ACC112 (cell line): ENCODE results near the gene MYADM.
"Not testable (repeated sequence)": the region's sequence is repeated elsewhere in the genome, so short reads cannot be mapped to it uniquely, and the experiment has no call there.

Source experiments
- H2AFZ ChIP-seq: fragments of 200-600 bp; sonication (generic); one replicate; pipeline ENCODE4 v1.6.0; 2017; ENCODE audit warnings: antibody characterized with exemption, low read length; ENCODE audit not compliant: unreplicated experiment
- H3K27ac ChIP-seq: fragments of 200-600 bp; sonication (generic); 2 replicates; pipeline ENCODE4 v1.5.1; 2014; ENCODE audit warnings: low read depth, mild to moderate bottlenecking, antibody characterized with exemption, low read length, moderate library complexity
- H3K27me3 ChIP-seq: fragments of 200-600 bp; sonication (generic); 2 replicates; pipeline ENCODE4 v1.6.1; 2014; ENCODE audit warnings: mild to moderate bottlenecking, antibody characterized with exemption, low read length, moderate library complexity, mixed read lengths; ENCODE audit not compliant: insufficient read depth
- H3K36me3 ChIP-seq: fragments of 200-600 bp; sonication (generic); 2 replicates; pipeline ENCODE4 v1.6.1; 2016; ENCODE audit warnings: mild to moderate bottlenecking, antibody characterized with exemption, low read length, moderate library complexity, mixed read lengths; ENCODE audit not compliant: insufficient read depth
- H3K4me1 ChIP-seq: fragments of 200-600 bp; sonication (generic); one replicate; pipeline ENCODE4 v1.6.1; 2016; ENCODE audit warnings: low read length, mixed read lengths; ENCODE audit not compliant: insufficient read depth, unreplicated experiment, control insufficient read depth
- H3K4me3 ChIP-seq: fragments of 200-600 bp; sonication (generic); 2 replicates; pipeline ENCODE4 v1.5.1; 2014; ENCODE audit warnings: mild to moderate bottlenecking, low read depth, low read length
- H3K79me2 ChIP-seq: fragments of 200-600 bp; sonication (generic); one replicate; pipeline ENCODE4 v1.6.0; 2016; ENCODE audit warnings: low read length; ENCODE audit not compliant: control insufficient read depth, unreplicated experiment, insufficient read depth

Gene MYADM

DNA sequence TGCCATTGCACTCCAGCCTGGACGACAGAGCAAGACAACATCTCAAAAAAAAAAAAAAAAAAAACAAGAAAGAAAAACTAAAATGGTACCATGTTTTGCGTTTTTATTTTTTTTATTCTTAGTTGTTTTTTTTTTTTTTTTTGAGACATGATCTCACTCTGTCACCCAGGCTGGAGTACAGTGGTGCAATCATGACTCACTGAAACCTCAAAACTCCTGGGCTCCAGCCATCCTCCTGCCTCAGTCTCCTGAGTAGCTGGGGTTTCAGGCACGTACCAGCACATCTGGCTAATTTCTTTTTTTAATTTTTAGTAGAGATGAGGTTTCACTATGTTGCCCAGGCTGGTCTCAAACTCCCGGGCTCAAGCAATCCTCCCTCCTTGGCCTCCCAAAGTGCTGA, 26.8 kb upstream of the MYADM start:
- peak overlapping the region; percentile 30; the same call in 1 of the 2 replicates for H3K27ac ChIP-seq
- H3K4me1 ChIP-seq, H3K4me3 ChIP-seq, H3K79me2 ChIP-seq, H3K27me3 ChIP-seq, H3K36me3 ChIP-seq, H2AFZ ChIP-seq: not testable (repeated sequence)

GRCh38 chr19:53844849-53845246, 22.8 kb upstream of the MYADM start:
- Histone ChIP-seq H3K79me2 (no peaks in the 10 kb centered on the region), H3K27me3 (no peaks in the 10 kb centered on the region), H3K4me3 (no peak overlapping the region), H3K36me3 (no peaks in the 10 kb centered on the region), H2AFZ (no peak overlapping the region), H3K4me1 (peaks cover 5% of the 10 kb centered on the region), H3K27ac (no peak overlapping the region)

DNA sequence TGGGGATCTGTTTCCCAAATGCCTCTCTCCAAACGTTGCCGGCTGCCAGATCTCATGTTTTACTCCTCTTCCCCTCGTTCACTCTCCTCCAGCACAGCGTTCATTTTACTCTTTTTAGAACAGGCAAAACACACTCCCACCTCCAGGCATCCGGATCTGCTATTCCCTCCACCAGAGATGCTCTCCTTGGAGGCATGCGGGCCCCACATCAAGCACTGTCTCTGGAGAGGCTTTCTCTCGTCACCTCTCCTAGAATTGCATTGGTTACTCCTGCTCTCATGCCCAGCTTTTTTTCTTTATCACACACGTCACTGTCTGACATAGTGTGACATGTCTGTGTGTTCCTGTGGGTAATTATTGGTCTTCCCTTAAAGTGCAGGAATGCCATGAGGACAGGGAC, 20.1 kb upstream of the MYADM start:
- Histone ChIP-seq H3K27me3 (no peaks in the 10 kb centered on the region), H3K27ac (no peak overlapping the region), H2AFZ (no peak overlapping the region), H3K4me1 (peaks cover 5% of the 10 kb centered on the region), H3K36me3 (no peaks in the 10 kb centered on the region), H3K4me3 (no peak overlapping the region), H3K79me2 (no peaks in the 10 kb centered on the region)

DNA sequence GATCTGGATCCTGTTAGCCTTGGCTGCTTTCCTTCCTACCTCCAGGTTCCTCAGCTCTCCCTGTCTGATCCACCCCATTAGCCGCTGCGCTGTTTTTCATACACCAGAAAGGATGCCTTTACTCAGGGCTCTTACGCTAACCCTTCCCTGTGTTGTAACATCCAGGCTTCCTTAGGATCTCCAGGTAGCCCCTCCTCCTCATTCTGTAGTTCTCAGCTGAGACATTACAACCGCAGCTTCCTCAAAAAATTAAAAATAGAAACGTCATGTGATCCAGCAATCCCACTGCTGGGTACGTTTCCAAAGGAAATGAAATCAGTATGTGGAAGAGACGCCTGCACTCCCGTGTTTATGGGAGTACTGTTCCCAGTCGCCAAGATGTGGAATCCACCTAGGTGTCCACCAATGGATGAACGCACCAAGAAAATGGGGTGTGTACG, 18.4 kb upstream of the MYADM start:
- Histone ChIP-seq H3K27ac (no peak overlapping the region), H3K36me3 (no peaks in the 10 kb centered on the region), H3K27me3 (no peaks in the 10 kb centered on the region), H3K4me1 (peaks cover 5% of the 10 kb centered on the region), H3K79me2 (no peaks in the 10 kb centered on the region), H3K4me3 (no peak overlapping the region), H2AFZ (no peak overlapping the region)

GRCh38 chr19:53853707-53854106, 14.0 kb upstream of the MYADM start:
- Histone ChIP-seq H3K4me1 (peaks cover 5% of the 10 kb centered on the region), H3K79me2 (no peaks in the 10 kb centered on the region), H3K36me3 (no peaks in the 10 kb centered on the region), H2AFZ (no peak overlapping the region), H3K4me3 (no peak overlapping the region), H3K27ac (no peak overlapping the region), H3K27me3 (no peaks in the 10 kb centered on the region)

GRCh38 chr19:53864308-53864836, 3.3 kb upstream of the MYADM start:
- peaks cover 10% of the 10 kb centered on the region for H3K79me2 ChIP-seq
- no peak overlapping the region for H2AFZ ChIP-seq
- H3K27me3 ChIP-seq: no peaks in the 10 kb centered on the region
- H3K4me3 ChIP-seq: no peak overlapping the region
- no peak overlapping the region for H3K27ac ChIP-seq
- peaks cover 21% of the 10 kb centered on the region for H3K4me1 ChIP-seq
- no peaks in the 10 kb centered on the region for H3K36me3 ChIP-seq

- H3K27ac ChIP-seq: peak overlapping the region; percentile 99
- no peak overlapping the region for H2AFZ ChIP-seq
- H3K27me3 ChIP-seq: no peaks in the 10 kb centered on the region
- H3K4me3 ChIP-seq: peak overlapping the region; percentile 40
- H3K4me1 ChIP-seq: peaks cover 21% of the 10 kb centered on the region
- no peaks in the 10 kb centered on the region for H3K36me3 ChIP-seq
- peaks cover 10% of the 10 kb centered on the region for H3K79me2 ChIP-seq
Observed at GRCh38 chr19:53865523-53865917, 2.2 kb upstream of the MYADM start.

GRCh38 chr19:53865918-53866864, 1.5 kb upstream of the MYADM start:
- Histone ChIP-seq H3K79me2 (peaks cover 10% of the 10 kb centered on the region), H3K36me3 (no peaks in the 10 kb centered on the region), H2AFZ (no peak overlapping the region), H3K4me3 (peak overlapping the region; percentile 73), H3K27ac (peak overlapping the region; percentile 99), H3K4me1 (peaks cover 21% of the 10 kb centered on the region), H3K27me3 (no peaks in the 10 kb centered on the region)

GRCh38 chr19:53866865-53867224, 838 bp upstream of the MYADM start:
- peak overlapping the region; percentile 73 for H3K4me3 ChIP-seq
- peaks cover 10% of the 10 kb centered on the region for H3K79me2 ChIP-seq
- H3K36me3 ChIP-seq: no peaks in the 10 kb centered on the region
- peaks cover 21% of the 10 kb centered on the region for H3K4me1 ChIP-seq
- peak overlapping the region; percentile 99 for H3K27ac ChIP-seq
- no peaks in the 10 kb centered on the region for H3K27me3 ChIP-seq
- no peak overlapping the region for H2AFZ ChIP-seq

GRCh38 chr19:53868091-53868891, 608 bp downstream of the MYADM start:
- peaks cover 10% of the 10 kb centered on the region for H3K79me2 ChIP-seq
- H2AFZ ChIP-seq: no peak overlapping the region
- H3K36me3 ChIP-seq: no peaks in the 10 kb centered on the region
- peaks cover 21% of the 10 kb centered on the region for H3K4me1 ChIP-seq
- no peaks in the 10 kb centered on the region for H3K27me3 ChIP-seq
- peak overlapping the region; percentile 79 for H3K27ac ChIP-seq
- H3K4me3 ChIP-seq: peak overlapping the region; percentile 96
